GM12864 (cell line): Measurements from ENCODE around the gene CD7.

Experiments
- DNase-seq: peaks from one replicate; pipeline ENCODE4 v3.0.0-alpha.2; 2011; ENCODE audit warnings: low read depth
- H3K4me3 ChIP-seq: 2 replicates; pipeline ENCODE4 v1.5.1; 2011; ENCODE audit warnings: mild to moderate bottlenecking, low read depth, low read length, control low read depth
- CTCF ChIP-seq: IDR thresholded peaks from 2 replicates; pipeline ENCODE4 v1.5.1; 2011; ENCODE audit warnings: low read depth, mild to moderate bottlenecking, moderate library complexity, low read length, control low read depth, inconsistent platforms; ENCODE audit errors: missing control alignments

Gene CD7

DNA sequence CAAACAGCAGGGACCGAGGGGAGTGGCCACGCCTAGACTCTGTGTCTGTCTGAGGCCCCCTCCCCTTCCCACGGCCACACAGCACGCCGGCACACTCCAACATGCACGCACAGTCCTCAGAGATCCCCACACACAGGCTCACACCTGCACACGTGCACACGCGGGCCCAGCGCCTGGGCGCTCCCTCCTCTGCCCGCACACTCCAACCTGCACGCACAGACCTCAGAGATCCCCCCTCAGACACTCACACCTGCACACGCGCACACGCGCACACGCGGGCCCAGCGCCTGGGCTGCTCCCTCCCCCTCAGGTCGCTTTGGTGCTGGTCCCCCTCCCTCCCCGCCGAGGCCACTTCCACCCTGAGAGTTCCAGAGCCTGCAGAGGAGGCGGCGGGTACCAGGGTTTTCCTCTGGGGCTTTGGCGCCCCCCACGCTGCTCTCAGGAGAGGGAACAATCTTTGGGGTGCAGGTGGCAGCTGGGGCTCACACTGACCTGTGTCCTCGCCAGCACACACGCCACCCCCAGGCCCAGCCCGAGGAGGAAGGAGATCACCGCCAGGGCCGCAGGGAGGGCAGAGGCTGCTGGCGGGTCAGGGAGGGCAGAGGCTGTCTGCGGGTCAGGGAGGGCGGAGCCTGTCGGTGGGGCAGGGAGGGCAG, 1.6 kb downstream of the CD7 start:
- DNase-seq: no peak
- H3K4me3 ChIP-seq: no peak overlapping the region
- TF ChIP-seq CTCF: no peak

- TF ChIP-seq CTCF: no peak
- DNase-seq: no peak
- no peak overlapping the region for H3K4me3 ChIP-seq
These were observed 2.4 kb downstream of the CD7 start for GRCh38 chr17:82314727-82315605.

- DNase-seq: no peak
- no peak for TF ChIP-seq CTCF
- H3K4me3 ChIP-seq: no peak overlapping the region
These were observed 3.2 kb downstream of the CD7 start for GRCh38 chr17:82314012-82314726.

DNA sequence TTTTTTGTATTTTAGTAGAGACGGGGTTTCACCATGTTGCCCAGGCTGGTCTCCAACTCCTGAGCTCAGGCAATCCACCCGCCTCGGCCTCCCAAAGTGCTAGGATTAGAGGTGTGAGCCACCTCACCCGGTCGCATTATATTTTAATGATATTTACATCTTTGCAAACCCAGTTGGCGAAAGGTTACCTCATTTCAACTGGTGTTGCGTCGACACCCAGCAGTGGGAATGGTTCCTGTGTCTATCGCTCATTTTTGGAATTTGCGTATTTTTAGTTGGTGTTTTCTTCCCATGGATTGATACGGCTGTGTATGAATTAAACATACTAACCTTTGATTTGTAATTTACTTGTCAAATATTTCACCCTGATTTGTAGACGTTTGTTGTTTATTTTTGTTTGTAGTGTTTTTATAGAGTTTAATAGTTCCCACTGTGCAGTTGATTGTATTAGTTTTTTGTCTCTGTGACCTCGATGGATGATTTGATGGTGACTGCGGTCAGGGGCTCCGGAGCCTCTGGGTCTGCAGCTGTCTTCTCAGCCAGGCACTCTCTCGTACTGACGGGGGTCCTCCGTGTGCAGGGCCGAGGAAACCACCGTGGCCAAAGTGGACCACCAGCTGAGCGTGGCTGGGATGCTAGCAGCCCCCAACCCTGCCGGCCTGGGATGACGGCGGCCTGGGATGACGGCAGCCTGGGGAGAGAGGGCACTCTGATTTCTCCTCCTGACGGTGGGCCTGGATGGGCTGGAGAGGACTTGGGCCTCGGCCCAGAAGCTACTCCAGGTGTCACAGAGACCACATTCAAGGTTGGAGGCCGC, 4.0 kb downstream of the CD7 start:
- no peak for TF ChIP-seq CTCF
- no peak overlapping the region for H3K4me3 ChIP-seq
- no peak for DNase-seq

DNA sequence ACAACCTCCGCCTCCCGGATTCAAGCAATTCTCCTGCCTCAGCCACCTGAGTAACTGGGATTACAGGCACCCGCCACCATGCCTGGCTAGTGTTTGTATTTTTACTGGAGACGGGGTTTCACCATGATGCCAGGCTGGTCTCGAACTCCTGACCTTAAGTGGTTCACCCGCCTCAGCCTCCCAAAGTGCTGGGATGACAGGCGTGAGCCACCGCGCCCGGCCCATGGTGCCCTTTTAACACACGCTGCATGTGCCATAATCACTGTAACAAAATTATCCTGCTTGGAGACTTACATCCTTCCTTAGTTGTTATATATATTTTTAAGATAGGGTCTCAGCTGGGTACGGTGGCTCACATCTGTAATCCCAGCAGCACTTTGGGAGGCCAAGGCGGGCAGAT, 5.4 kb downstream of the CD7 start:
- no peak for DNase-seq
- no peak overlapping the region for H3K4me3 ChIP-seq
- TF ChIP-seq CTCF: no peak

GRCh38 chr17:82310877-82311276, 6.5 kb downstream of the CD7 start:
- no peak for DNase-seq
- TF ChIP-seq CTCF: no peak
- H3K4me3 ChIP-seq: no peak overlapping the region
